HUES64 (cell line): ENCODE measurements around the gene PAM.

Experiments
- H3K27ac ChIP-seq: 2 replicates; pipeline ENCODE4 v1.7.0; 2013; ENCODE audit warnings: low read depth, low read length, inconsistent platforms
- H3K27me3 ChIP-seq: 2 replicates; pipeline ENCODE4 v1.6.1; 2013; ENCODE audit warnings: mild to moderate bottlenecking, low read length; ENCODE audit not compliant: insufficient read depth
- H3K36me3 ChIP-seq: 2 replicates; pipeline ENCODE4 v1.6.1; 2013; ENCODE audit warnings: mild to moderate bottlenecking, low read length; ENCODE audit not compliant: insufficient read depth
- H3K4me1 ChIP-seq: 2 replicates; pipeline ENCODE4 v1.6.1; 2013; ENCODE audit warnings: mild to moderate bottlenecking, low read length, moderate library complexity; ENCODE audit not compliant: insufficient read depth
- H3K4me3 ChIP-seq: 2 replicates; pipeline ENCODE4 v1.5.1; 2013; ENCODE audit warnings: mild to moderate bottlenecking, low read length, moderate library complexity
- H3K9ac ChIP-seq: 2 replicates; pipeline ENCODE4 v1.6.1; 2013; ENCODE audit warnings: mild to moderate bottlenecking, low read depth, low read length
- H3K9me3 ChIP-seq: 2 replicates; pipeline ENCODE4 v1.6.1; 2013; ENCODE audit warnings: low read depth, low read length; ENCODE audit not compliant: insufficient read depth
- WGBS: fragments of 150-250, 120-280 bp; methylation state at CpG from one replicate; pipeline ENCODE4 v1.1.7; 2013; ENCODE audit warnings: missing lambda C conversion rate; 5-methylcytosine and 5-hydroxymethylcytosine counted together

The PAM gene

DNA sequence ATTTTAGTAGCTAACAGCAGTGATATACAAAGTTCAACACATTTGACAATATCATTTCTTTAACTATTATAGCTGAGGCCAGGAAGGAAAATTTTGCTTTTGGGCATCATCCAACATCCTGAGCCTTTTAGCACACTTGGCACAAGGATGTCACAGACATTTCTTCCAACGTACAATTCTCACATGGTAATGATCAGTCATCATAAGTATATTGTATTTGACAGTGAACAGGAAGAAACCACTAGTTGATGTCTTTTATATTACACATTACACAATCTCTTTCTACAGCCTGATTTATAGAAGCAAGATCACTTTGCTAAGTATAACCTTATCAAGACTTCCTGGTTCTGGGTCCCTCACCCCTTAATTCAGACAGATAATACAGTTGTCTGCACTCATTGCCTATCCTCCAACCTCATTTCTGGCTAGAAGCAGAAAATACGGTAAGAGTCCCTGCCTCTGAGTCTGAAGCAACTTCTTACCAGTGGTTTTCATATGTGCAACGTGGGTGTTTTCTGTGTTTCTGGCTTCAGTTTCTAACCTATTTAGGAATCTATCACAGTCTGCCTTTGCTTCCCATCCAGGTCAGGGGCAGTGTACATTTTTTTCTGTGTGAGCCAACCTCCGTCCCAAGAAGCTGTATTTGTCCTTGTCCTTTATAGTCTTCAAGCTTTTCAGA lies 167.8 kb downstream of the PAM start:
- Histone ChIP-seq H3K27ac (no peak overlapping the region), H3K4me3 (no peak overlapping the region), H3K9me3 (no peaks in the 10 kb centered on the region), H3K27me3 (no peaks in the 10 kb centered on the region), H3K4me1 (peaks cover 12% of the 10 kb centered on the region), H3K9ac (no peak overlapping the region), H3K36me3 (peaks cover 5% of the 10 kb centered on the region; the same call in 1 of the 2 replicates)
- 96% methylated on average over 3 of the region's 4 CpGs for WGBS

DNA sequence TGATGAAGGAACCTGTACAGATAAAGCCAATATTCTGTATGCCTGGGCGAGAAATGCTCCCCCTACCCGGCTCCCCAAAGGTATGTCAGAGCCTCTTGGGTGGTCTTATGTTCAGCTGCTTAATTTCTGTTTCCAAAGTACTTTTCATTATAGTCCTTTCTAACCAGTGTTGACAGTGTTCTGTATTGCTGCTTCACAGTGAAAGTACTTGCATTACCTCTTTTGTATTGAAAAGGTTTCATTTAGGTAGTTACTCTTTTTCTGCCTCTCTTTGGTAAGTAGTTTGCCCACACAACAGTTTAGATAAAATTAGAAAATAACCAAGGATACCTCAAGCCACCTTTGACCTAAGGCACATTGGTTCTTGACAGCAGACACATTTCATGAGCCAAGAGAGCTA lies 169.9 kb downstream of the PAM start:
- H3K27me3 ChIP-seq = no peaks in the 10 kb centered on the region

DNA sequence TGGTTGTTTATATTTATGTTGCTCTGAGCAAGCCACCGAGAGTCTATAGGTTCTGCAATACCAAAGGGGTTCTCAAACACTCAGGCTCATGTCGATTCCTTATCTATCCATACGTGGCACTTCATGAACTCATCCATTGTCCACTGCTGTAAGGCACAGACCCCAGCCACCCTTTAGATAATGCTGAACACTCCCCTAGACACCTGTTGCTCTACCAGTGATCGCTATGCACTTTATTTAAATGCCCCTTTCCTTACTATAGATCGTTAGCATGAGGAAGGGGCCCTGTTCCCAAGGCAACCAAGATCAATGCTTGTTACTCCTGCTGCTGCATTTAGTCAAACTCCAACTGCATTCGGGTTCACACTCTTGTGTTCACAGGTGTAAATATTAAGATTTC lies 171.9 kb downstream of the PAM start:
- WGBS = 89% methylated on average over 6 of the region's 6 CpGs
- no peak overlapping the region for H3K27ac ChIP-seq
- H3K9me3 ChIP-seq = no peaks in the 10 kb centered on the region
- H3K4me3 ChIP-seq = no peak overlapping the region
- H3K36me3 ChIP-seq = peaks cover 8% of the 10 kb centered on the region; the same call in 1 of the 2 replicates
- no peaks in the 10 kb centered on the region for H3K4me1 ChIP-seq
- no peaks in the 10 kb centered on the region for H3K27me3 ChIP-seq
- H3K9ac ChIP-seq = no peak overlapping the region

More for the DNA sequence above, 169.9 kb downstream of the PAM start:
- H3K9me3 ChIP-seq = no peaks in the 10 kb centered on the region
- 87% methylated on average over 2 of the region's 2 CpGs for WGBS
- no peak overlapping the region for H3K4me3 ChIP-seq
- no peak overlapping the region for H3K9ac ChIP-seq
- peaks cover 8% of the 10 kb centered on the region; the same call in 1 of the 2 replicates for H3K36me3 ChIP-seq
- no peak overlapping the region for H3K27ac ChIP-seq
- no peaks in the 10 kb centered on the region for H3K4me1 ChIP-seq

DNA sequence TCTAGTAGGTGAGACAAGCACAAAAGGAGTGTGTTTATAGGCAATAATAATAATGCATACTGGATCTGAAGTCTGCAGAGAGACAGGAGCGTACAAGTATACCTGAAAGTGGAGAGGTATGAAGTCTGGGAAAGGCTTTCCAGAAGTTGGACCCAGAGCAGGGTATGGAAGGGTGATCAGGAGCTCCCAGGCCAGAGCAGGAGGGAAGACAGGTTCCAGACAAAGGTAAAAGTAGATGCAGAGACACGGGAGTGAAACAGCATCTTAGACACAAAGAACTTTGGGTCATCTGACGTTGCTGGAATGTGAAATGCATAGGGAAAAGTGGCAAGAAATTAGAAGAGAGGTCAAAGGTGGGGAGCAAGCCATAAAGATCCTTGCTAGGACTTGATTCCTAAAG lies 175.1 kb downstream of the PAM start:
- no peak overlapping the region for H3K9ac ChIP-seq
- H3K36me3 ChIP-seq = peaks cover 7% of the 10 kb centered on the region; the same call in 1 of the 2 replicates
- WGBS = 91% methylated on average over 3 of the region's 3 CpGs
- H3K4me3 ChIP-seq = no peak overlapping the region
- no peaks in the 10 kb centered on the region for H3K27me3 ChIP-seq
- no peak overlapping the region for H3K27ac ChIP-seq
- no peaks in the 10 kb centered on the region for H3K9me3 ChIP-seq
- H3K4me1 ChIP-seq = no peaks in the 10 kb centered on the region

- Histone ChIP-seq H3K9ac (no peak overlapping the region), H3K4me1 (no peaks in the 10 kb centered on the region), H3K36me3 (peaks cover 5% of the 10 kb centered on the region; the same call in 1 of the 2 replicates), H3K9me3 (no peaks in the 10 kb centered on the region), H3K27ac (no peak overlapping the region), H3K4me3 (no peak overlapping the region), H3K27me3 (no peaks in the 10 kb centered on the region)
- WGBS = 95% methylated on average over 6 of the region's 6 CpGs
Observed at GRCh38 chr5:102931085-102931725, 176.1 kb downstream of the PAM start.

DNA sequence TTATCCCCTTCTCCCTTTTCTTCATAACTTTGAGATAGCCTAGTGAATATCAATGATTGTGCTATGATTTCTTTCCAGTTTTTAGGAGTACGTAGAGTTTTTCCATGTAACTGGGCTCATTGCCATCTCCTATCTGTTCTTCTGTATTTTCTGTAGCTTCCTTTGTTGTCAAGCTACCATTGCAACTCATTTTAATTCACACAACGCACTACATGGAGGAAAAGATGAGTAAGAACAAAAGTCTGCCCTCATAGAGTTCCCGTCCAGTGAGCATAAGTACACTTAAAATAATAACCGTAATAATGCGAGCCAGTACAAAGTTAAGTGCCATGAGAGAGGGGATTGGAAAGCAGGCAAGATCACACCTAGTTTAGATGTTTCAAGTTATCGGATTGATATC lies 177.7 kb downstream of the PAM start:
- Histone ChIP-seq H3K27ac (no peak overlapping the region), H3K4me3 (no peak overlapping the region), H3K9me3 (no peaks in the 10 kb centered on the region), H3K27me3 (no peaks in the 10 kb centered on the region), H3K36me3 (peaks cover 3% of the 10 kb centered on the region; the same call in 1 of the 2 replicates), H3K4me1 (no peaks in the 10 kb centered on the region), H3K9ac (no peak overlapping the region)
- WGBS = over 99% methylated on average over 6 of the region's 6 CpGs

DNA sequence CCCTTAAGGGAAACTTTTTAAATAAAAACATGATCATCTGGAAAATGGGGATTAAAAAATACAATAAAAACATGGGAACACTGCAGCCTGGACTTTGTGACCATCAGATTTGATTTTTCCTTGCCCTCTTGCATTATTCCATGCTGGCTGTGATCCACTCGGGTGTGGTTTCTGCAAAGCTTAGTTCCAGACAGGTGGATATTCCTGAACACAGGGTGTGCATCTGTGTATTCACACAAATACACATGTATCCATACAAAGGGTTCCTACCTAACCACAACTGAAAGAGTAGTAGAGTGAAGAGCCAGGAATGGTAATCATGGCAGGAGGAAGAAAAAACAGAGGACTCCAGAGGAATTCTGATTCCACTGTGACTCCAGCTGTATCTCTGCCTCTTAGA lies 178.2 kb downstream of the PAM start:
- Histone ChIP-seq H3K4me3 (no peak overlapping the region), H3K9me3 (no peaks in the 10 kb centered on the region), H3K4me1 (no peaks in the 10 kb centered on the region), H3K36me3 (peaks cover 3% of the 10 kb centered on the region; the same call in 1 of the 2 replicates), H3K27me3 (no peaks in the 10 kb centered on the region), H3K27ac (no peak overlapping the region), H3K9ac (no peak overlapping the region)
- 94% methylated on average over 1 of the region's 1 CpG for WGBS

DNA sequence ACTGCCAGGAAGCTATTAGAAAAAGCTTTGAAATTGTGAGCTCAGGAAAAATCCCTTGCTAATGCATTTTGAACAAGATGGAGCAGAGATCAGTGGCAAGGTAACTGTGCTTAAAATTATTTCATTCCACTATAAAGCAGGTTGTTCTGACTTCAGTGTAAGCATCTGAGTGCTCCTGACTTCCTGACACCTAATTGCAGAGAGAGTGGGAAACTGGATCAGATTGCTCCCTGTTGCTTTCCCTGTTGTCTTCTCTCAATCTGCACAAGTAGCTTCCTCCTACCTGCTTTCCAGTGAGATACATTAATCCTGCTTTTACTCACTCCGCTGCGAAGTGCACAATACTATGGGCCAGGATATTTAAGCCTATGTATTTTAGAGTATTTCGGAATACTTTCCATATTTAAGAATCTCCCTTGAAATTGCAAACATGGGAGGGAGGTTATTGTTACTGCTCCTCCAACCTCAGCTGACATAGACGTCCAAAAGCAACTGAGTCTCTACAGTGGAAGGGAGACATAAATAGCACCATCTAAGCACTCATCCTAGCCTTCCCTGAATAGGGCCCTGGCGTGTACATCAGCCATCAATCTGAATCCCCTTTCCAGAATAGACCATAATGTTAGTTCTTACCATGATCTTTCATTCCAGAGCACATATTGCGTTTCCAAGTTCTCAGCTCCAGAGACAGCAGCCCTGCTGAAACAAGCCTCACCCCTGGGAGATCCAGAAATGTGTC lies 178.8 kb downstream of the PAM start:
- H3K27ac ChIP-seq = no peak overlapping the region
- WGBS = 92% methylated on average over 4 of the region's 6 CpGs
- H3K4me3 ChIP-seq = no peak overlapping the region
- H3K9me3 ChIP-seq = no peaks in the 10 kb centered on the region
- H3K36me3 ChIP-seq = peaks cover 3% of the 10 kb centered on the region; the same call in 1 of the 2 replicates
- H3K4me1 ChIP-seq = no peaks in the 10 kb centered on the region
- H3K9ac ChIP-seq = no peak overlapping the region
- H3K27me3 ChIP-seq = no peaks in the 10 kb centered on the region

DNA sequence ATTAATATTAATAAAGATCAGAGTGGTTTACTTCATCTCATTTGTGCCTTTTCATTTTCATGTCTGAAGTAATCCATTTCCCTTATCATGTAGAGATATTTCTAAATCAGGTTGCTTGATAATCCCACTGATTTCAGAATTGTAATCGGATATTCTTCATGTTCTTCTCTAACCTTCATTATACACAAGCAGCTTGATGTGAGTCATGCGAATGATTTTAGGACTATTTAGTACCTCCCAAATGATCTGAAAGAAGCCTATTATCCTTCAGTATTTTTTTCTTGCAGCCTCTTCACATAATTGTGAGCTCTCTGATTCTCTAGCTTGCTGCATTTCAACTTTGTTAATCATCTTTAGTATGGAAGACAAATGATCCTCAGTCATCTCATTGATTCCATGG lies 182.8 kb downstream of the PAM start:
- Histone ChIP-seq H3K4me1 (no peaks in the 10 kb centered on the region), H3K4me3 (no peak overlapping the region)
- WGBS = 93% methylated on average over 2 of the region's 2 CpGs

GRCh38 chr5:102941111-102941510 lies 186.0 kb downstream of the PAM start:
- 98% methylated on average over 5 of the region's 5 CpGs for WGBS
- no peak overlapping the region for H3K9ac ChIP-seq
- no peak overlapping the region for H3K27ac ChIP-seq
- no peaks in the 10 kb centered on the region for H3K36me3 ChIP-seq
- no peaks in the 10 kb centered on the region for H3K27me3 ChIP-seq
- H3K4me1 ChIP-seq = no peaks in the 10 kb centered on the region
- no peak overlapping the region for H3K4me3 ChIP-seq
- no peaks in the 10 kb centered on the region for H3K9me3 ChIP-seq

More for the DNA sequence above, 182.8 kb downstream of the PAM start:
- H3K36me3 ChIP-seq = no peaks in the 10 kb centered on the region; the same call in 1 of the 2 replicates
- no peaks in the 10 kb centered on the region for H3K27me3 ChIP-seq
- no peak overlapping the region for H3K9ac ChIP-seq
- no peaks in the 10 kb centered on the region for H3K9me3 ChIP-seq
- no peak overlapping the region for H3K27ac ChIP-seq

DNA sequence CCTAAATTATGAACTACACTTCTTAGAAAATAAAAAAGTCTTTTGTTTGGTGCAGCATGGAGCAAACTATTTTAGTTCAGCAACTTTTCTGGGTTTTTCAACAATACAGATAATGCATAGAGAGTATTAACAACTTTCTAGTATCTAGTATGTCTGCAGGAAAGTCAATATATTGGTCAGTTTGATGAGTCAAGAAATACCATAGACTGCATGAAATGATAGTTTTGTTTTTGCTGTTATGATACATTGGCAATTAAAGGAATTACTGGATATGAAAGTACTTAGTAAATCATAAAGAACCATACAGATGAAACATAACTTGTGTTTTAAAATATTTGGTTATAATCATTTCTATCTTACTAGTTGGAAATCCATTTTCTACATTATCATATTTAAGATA lies 191.3 kb downstream of the PAM start:
- H3K27me3 ChIP-seq = no peaks in the 10 kb centered on the region
- no peaks in the 10 kb centered on the region for H3K9me3 ChIP-seq
- no peak overlapping the region for H3K4me3 ChIP-seq
- no peaks in the 10 kb centered on the region for H3K4me1 ChIP-seq
- H3K36me3 ChIP-seq = peaks cover 14% of the 10 kb centered on the region
- H3K27ac ChIP-seq = no peak overlapping the region
- H3K9ac ChIP-seq = no peak overlapping the region
